Embryonic facial prominence (tissue), 1 donor: ENCODE measurements around the gene SLC16A3.
"Not testable (repeated sequence)": the region's sequence is repeated elsewhere in the genome, so short reads cannot be mapped to it uniquely, and the experiment has no call there.

Experiments used
- DNase-seq: peaks from one replicate; pipeline ENCODE4 v3.0.0-alpha.2; 2016; ENCODE audit errors: extremely low spot score

Gene SLC16A3

GRCh38 chr17:82228842-82229697 is at the start of gene SLC16A3:
Gene SLC16A3 (plus strand): TSS chr17:82229042. CDS start chr17:82236009, 6,967 bp downstream.
- no peak for DNase-seq

GRCh38 chr17:82179412-82179811 is 49.4 kb upstream of the SLC16A3 start:
- no peak for DNase-seq

DNA sequence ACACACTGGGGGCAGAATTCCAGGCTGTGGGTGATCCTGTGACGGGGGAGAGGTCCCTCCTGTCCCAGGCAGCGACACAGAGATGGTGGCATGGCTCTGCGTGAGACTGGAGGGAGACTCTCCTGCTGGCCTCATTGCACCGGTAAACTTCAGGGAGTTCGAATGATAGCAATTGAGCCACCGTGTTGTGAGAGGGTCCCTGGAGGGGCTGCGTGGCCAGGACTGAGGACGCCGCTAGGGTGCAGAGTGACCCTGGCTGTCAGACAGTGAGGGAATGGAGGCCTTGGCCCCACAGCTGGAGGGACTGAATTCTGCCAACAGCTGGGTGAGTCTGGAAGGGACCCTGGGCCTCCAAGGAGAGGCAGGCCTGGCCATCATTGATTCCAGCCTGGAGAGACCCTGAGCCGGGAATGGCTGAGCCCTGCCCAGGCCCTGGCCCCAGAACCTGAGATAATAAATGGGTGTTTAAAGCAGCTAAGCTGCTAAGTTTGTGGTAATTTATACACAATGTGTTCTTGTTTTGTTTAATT is 48.8 kb upstream of the SLC16A3 start:
- no peak for DNase-seq

- no peak for DNase-seq
Observed at GRCh38 chr17:82180776-82181528, 47.9 kb upstream of the SLC16A3 start.

DNA sequence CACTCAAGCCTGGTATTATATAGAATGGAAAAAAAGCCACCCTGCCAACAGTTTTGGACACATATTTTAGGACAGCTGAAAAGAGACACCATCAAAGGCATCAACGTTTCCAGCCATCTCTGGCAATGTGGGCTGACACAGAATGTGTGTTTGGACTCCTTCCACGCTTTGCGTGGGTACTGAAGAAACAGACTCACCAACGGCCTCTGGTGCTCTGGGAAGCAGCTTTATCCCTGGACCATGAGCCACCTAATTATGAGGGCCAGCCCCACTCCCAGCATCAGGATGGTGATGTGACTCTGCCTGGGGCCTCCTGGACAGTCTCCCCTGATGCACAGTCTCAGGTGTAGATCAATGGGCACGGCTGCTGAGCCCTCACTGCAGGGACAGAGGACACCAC is 44.1 kb upstream of the SLC16A3 start:
- DNase-seq = no peak

DNA sequence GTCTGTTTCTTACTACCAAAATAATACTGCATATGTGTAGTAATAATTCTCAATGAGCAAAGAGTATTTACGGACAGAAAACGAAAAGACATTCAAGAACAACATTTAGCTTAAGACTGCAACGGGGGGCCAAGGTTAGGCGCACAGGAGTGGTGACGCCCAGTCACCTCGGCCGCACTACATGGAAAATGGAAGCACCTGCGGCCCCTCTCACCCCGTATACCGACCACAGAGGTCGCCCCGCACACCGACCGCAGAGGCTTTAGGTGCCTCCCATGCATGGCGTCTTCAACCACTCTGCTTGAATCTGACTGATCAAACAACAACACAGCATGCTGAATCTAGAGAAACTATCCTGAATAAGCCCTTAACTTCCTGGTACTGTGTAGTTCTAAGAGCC is 42.6 kb upstream of the SLC16A3 start:
- no peak for DNase-seq

GRCh38 chr17:82187500-82187899 is 41.3 kb upstream of the SLC16A3 start:
- DNase-seq = no peak

- DNase-seq = no peak
Observed at GRCh38 chr17:82188001-82188961, 40.6 kb upstream of the SLC16A3 start.

DNA sequence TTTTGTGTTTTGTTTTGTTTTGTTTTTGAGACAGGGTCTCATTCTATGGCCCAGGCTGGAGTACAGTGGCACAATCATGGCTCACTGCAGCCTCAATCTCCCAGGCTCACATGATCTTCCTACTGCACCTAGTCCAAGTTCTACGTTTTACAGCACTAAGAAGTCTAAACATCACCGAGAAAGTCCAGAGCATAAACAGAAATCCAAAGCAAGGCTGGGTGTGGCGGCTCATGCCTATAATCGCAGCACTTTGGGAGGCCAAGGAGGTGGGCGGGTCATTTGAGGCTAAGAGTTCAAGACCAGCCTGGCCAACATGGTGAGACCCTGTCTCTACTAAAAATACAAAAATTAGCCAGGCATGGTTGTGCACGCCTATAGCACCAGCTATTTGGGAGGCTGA is 35.8 kb upstream of the SLC16A3 start:
- not testable (repeated sequence) for DNase-seq

- no peak for DNase-seq
Observed at GRCh38 chr17:82193520-82194220, 35.2 kb upstream of the SLC16A3 start.

DNA sequence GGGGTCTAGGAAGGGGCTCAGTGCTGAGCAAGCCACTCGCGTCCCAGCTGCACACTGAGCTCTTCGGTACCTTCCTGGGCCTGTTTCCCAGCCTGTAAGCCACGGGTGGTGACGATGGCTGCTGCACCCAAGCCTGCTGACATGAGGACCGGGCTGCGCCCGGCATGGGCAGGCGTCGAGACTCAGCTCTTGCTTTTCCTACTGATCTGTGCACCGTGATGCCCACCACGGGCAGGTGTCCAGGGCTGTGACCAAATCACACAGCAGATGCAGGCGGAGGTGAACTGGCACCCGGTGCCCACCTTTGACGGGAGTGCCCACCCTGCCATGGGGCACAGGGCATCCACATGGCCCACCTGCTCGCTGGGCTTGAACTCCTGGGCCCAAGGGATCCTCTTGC is 34.1 kb upstream of the SLC16A3 start:
- no peak for DNase-seq

DNA sequence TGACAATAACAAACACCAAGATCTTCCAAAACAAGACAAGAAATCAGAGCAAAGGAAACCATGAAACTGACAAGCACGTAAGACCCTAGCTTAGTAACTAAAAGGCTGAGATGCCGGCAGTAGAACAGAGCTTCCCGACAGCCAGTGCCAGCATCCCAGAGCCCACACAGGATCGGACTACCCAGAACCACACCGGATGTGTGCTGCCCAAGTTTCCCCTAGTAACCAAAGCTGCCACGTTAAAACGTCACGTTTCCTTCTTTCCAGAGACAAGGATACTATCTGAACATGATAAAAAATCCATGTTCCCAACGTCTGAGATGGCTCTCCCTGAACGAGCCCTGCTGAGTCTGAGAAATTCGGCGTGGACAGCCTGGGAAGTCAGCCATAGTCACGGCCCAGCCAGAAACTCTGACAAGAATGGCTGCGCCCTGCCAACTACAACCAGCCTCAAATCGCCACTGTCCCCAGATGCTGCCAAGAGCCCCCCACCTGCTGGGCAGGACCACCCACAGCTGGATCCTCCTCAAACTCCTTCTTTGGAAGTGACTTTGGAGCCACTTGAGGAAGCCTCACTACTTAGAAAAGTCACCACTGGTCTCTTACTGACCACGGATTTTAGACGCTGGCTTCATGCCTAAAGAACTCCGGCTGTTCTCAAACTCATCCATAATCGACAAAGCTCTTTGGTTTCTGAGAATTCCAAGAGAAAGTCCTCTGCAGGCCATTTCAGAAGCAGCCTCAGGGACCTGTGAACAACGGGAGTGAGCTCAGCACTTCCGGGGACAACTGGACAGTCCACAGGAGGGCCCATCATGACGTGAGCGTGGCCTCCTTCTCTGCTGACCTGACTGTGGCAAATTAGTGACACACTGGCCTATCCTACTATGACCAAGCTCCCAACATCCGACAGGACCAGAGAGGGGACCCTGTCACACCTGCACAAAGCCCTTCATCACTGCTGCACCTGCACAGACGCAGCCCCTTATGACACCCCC is 32.9 kb upstream of the SLC16A3 start:
- no peak for DNase-seq

- DNase-seq = no peak
Observed at GRCh38 chr17:82198092-82198491, 30.8 kb upstream of the SLC16A3 start.

GRCh38 chr17:82199496-82199895 is 29.3 kb upstream of the SLC16A3 start:
- DNase-seq = no peak

DNA sequence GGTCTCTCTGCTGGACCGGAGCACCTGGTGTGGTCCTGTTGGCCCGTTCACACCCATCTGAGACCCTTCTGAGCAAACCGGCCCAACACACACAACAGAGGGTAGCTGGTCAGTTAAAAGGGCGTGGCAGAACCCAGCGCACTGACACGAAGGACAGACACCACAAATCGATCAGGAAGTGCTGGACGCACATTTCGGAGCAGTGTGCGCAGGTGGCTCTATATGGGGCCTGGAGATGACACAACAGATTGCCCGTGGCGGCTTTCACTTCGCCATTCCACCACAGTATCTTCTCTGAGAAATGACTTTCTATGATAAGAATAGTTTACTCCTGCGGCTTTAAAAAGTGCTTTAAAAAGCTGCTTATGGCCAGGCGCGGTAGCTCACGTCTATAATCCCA is 28.7 kb upstream of the SLC16A3 start:
- DNase-seq = no peak

- no peak for DNase-seq
Observed at GRCh38 chr17:82200743-82201497, 27.9 kb upstream of the SLC16A3 start.

DNA sequence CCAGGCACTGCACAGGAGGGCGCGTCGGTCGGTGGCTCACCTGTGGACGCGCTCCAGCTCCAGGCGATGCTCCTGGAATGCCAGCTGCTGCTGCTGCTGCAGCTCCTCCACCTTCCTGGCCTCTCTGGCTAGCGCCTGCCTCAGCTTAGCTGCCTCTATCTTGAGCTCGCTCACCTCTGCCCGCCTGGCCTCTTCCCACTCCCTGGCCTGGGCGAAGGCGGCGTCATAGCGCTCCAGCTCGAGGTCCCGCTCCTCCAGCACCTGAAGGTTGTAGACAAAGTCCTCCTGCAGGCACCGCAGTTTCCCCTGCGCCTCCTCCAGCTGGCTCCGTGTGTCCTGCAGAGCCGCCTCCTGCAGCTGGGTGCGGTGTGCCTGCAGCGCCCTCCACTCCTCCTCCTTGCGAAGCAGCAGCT is 27.3 kb upstream of the SLC16A3 start:
- DNase-seq = no peak

DNA sequence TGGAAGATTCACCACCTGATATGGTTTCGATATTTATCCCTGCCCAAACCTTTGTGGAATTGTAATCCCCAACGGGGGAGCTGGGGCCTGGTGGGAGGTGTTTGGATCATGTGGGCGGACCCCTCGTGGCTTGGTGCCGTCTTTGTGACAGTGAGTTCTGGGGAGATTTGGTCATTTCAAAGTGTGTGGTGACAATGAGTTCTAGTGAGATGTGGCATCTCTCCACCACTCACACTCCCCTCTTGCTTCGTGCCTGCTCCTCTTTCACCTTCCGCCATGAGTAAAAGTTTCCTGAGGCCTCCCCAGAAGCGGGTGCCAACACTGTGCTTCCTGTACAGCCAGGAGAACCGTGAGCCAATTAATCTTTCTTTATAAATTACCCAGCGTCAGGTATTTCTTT is 25.9 kb upstream of the SLC16A3 start:
- no peak for DNase-seq

DNA sequence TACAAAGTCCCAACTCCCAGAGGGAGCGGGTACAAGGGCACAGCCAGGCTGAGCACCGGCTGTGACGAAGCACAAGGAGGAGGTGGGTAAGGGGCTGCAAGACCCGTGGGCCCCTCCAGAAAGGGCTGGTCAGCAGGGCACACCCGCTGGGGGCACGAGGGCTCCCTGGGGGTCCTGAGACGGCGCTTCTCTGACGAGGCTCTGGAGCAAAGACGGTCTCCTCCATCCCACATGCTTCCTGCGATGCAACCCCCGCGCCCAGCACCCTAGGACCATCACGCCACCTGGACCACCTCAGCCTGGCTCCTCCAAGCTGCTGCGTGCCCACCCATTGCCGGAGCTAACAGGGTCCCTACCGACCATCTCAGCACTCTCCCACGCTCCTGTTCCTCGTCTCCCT is 24.9 kb upstream of the SLC16A3 start:
- DNase-seq = no peak
